Loucy (cell line): ENCODE data around the gene CDK5R2.
A peak's percentile ranks its signal among the peaks of the same experiment; 100 is the strongest.

Experiments
- H2AFZ ChIP-seq: fragments of 200-600 bp; sonication (generic); 2 replicates; pipeline ENCODE4 v1.6.0; 2016; ENCODE audit warnings: antibody characterized with exemption, mild to moderate bottlenecking, low read length, moderate library complexity
- H3F3A ChIP-seq: fragments of 200-600 bp; 2 replicates; pipeline ENCODE4 v1.6.0; 2016; ENCODE audit warnings: antibody characterized with exemption, low read depth, mild to moderate bottlenecking
- H3K27me3 ChIP-seq: fragments of 200-600 bp; sonication (generic); 2 replicates; pipeline ENCODE4 v1.6.1; 2014; ENCODE audit warnings: low read length, mild to moderate bottlenecking; ENCODE audit not compliant: insufficient read depth, poor library complexity, severe bottlenecking
- H3K36me3 ChIP-seq: fragments of 200-600 bp; sonication (generic); 2 replicates; pipeline ENCODE4 v1.6.1; 2016; ENCODE audit warnings: low read length; ENCODE audit not compliant: insufficient read depth
- H3K4me1 ChIP-seq: fragments of 200-600 bp; sonication (generic); 2 replicates; pipeline ENCODE4 v1.5.1; 2014; ENCODE audit warnings: low read length, mild to moderate bottlenecking; ENCODE audit not compliant: insufficient read depth, poor library complexity, severe bottlenecking
- H3K4me2 ChIP-seq: fragments of 200-600 bp; sonication (generic); 2 replicates; pipeline ENCODE4 v1.6.0; 2014; ENCODE audit warnings: antibody characterized with exemption, low read length, low read depth, mild to moderate bottlenecking; ENCODE audit not compliant: poor library complexity, severe bottlenecking
- H3K4me3 ChIP-seq: fragments of 200-600 bp; sonication (generic); 2 replicates; pipeline ENCODE4 v1.5.1; 2014; ENCODE audit warnings: low read length, mild to moderate bottlenecking, mixed read lengths; ENCODE audit not compliant: poor library complexity, severe bottlenecking
- H3K79me2 ChIP-seq: fragments of 200-600 bp; sonication (generic); 2 replicates; pipeline ENCODE4 v1.6.1; 2014; ENCODE audit warnings: low read length; ENCODE audit not compliant: insufficient read depth
- H3K9ac ChIP-seq: fragments of 200-600 bp; sonication (generic); 2 replicates; pipeline ENCODE4 v1.6.0; 2014; ENCODE audit warnings: mild to moderate bottlenecking, low read depth, low read length, moderate library complexity; ENCODE audit not compliant: poor library complexity, severe bottlenecking
- H3K9me2 ChIP-seq: fragments of 200-600 bp; sonication (generic); replicated peaks from 2 replicates; pipeline ENCODE4 v1.6.1; 2016; ENCODE audit warnings: low read depth, low read length, mixed read lengths
- H3K9me3 ChIP-seq: fragments of 200-600 bp; sonication (generic); 2 replicates; pipeline ENCODE4 v1.6.1; 2014; ENCODE audit warnings: mild to moderate bottlenecking, antibody characterized with exemption, low read length, low read depth; ENCODE audit not compliant: insufficient read depth
- H4K20me1 ChIP-seq: fragments of 200-600 bp; sonication (generic); 2 replicates; pipeline ENCODE4 v1.6.0; 2014; ENCODE audit warnings: antibody characterized with exemption, low read length, mild to moderate bottlenecking; ENCODE audit not compliant: insufficient read depth, poor library complexity, severe bottlenecking
- CTCF ChIP-seq: fragments of 200-600 bp; sonication (generic); conservative IDR thresholded peaks from 2 replicates; pipeline ENCODE4 v1.5.1; 2014; ENCODE audit warnings: mild to moderate bottlenecking, antibody characterized with exemption, low read length
- EZH2phosphoT487 ChIP-seq: fragments of 200-600 bp; IDR thresholded peaks from 2 replicates; pipeline ENCODE4 v1.6.1; 2018; ENCODE audit warnings: antibody characterized with exemption, mild to moderate bottlenecking, moderate library complexity, borderline replicate concordance

CDK5R2 gene

GRCh38 chr2:219009294-219009693 lies 49.8 kb downstream of the CDK5R2 start:
- TF ChIP-seq EZH2phosphoT487 (no peak), CTCF (no peak)
- no peaks in the 10 kb centered on the region for H3K36me3 ChIP-seq
- no peak overlapping the region for H2AFZ ChIP-seq
- H3K9me3 ChIP-seq, result no peaks in the 10 kb centered on the region
- H3K9me2 ChIP-seq, result no peaks in the 10 kb centered on the region
- no peaks in the 10 kb centered on the region for H4K20me1 ChIP-seq
- no peaks in the 10 kb centered on the region for H3K27me3 ChIP-seq
- H3K4me3 ChIP-seq, result no peak overlapping the region
- no peaks in the 10 kb centered on the region for H3K4me1 ChIP-seq
- H3F3A ChIP-seq, result no peaks in the 10 kb centered on the region
- H3K9ac ChIP-seq, result no peak overlapping the region
- no peak overlapping the region for H3K4me2 ChIP-seq
- no peaks in the 10 kb centered on the region for H3K79me2 ChIP-seq

- Histone ChIP-seq H2AFZ (no peak overlapping the region), H4K20me1 (no peaks in the 10 kb centered on the region), H3K9ac (no peak overlapping the region), H3K27me3 (no peaks in the 10 kb centered on the region), H3K9me2 (no peaks in the 10 kb centered on the region), H3K4me2 (no peak overlapping the region), H3F3A (no peaks in the 10 kb centered on the region), H3K36me3 (no peaks in the 10 kb centered on the region), H3K9me3 (no peaks in the 10 kb centered on the region), H3K4me1 (no peaks in the 10 kb centered on the region), H3K4me3 (no peak overlapping the region), H3K79me2 (no peaks in the 10 kb centered on the region)
- TF ChIP-seq CTCF, result peak; percentile 61
- no peak for TF ChIP-seq EZH2phosphoT487
These were observed 50.8 kb downstream of the CDK5R2 start for GRCh38 chr2:219010162-219010756.

- H3K36me3 ChIP-seq, result no peaks in the 10 kb centered on the region
- no peaks in the 10 kb centered on the region for H3K9me2 ChIP-seq
- no peaks in the 10 kb centered on the region for H3K27me3 ChIP-seq
- H3K4me3 ChIP-seq, result no peak overlapping the region
- H3K9ac ChIP-seq, result no peak overlapping the region
- no peaks in the 10 kb centered on the region for H3K9me3 ChIP-seq
- TF ChIP-seq EZH2phosphoT487 (no peak), CTCF (no peak)
- no peaks in the 10 kb centered on the region for H3K79me2 ChIP-seq
- no peaks in the 10 kb centered on the region for H3F3A ChIP-seq
- H2AFZ ChIP-seq, result no peak overlapping the region
- no peaks in the 10 kb centered on the region for H4K20me1 ChIP-seq
- H3K4me1 ChIP-seq, result no peaks in the 10 kb centered on the region
- no peak overlapping the region for H3K4me2 ChIP-seq
These were observed 51.4 kb downstream of the CDK5R2 start for GRCh38 chr2:219010873-219011272.
